Mononuclear cell (primary cell): ENCODE data around the gene LAMA2. TPM values are rescaled to one million over a fixed set of nuclear protein-coding genes. Genes with fewer than 3 reads are reported as not detected.

ENCODE experiments used
- H3K27me3 ChIP-seq: 2 replicates; pipeline ENCODE4 v1.6.0; 2011; ENCODE audit warnings: low read length, control low read depth; ENCODE audit not compliant: insufficient read depth
- H3K4me1 ChIP-seq: 2 replicates; pipeline ENCODE4 v1.5.1; 2011; ENCODE audit warnings: mild to moderate bottlenecking, low read length, control low read depth; ENCODE audit not compliant: insufficient read depth
- H3K4me3 ChIP-seq: 2 replicates; pipeline ENCODE4 v1.5.1; 2011; ENCODE audit warnings: mild to moderate bottlenecking, low read length, moderate library complexity
- H3K9me3 ChIP-seq: 2 replicates; pipeline ENCODE4 v1.5.1; 2011; ENCODE audit warnings: low read depth, mild to moderate bottlenecking, control low read depth, low read length
- total RNA-seq: library from RNA; depleted of rRNA; stranded (reverse); fragments of >200 nt; gene quantifications from one replicate; pipeline ENCODE4 v1.2.3, GENCODE V29; 2012

The LAMA2 gene
- total RNA-seq, 1 donor = 0.63 TPM

GRCh38 chr6:129257196-129257595 lies 374.3 kb downstream of the LAMA2 start:
- H3K9me3 ChIP-seq = no peaks in the 10 kb centered on the region
- no peak overlapping the region for H3K4me3 ChIP-seq
- peaks cover 9% of the 10 kb centered on the region for H3K27me3 ChIP-seq
- no peaks in the 10 kb centered on the region for H3K4me1 ChIP-seq

GRCh38 chr6:129262661-129263060 lies 379.7 kb downstream of the LAMA2 start:
- Histone ChIP-seq H3K4me1 (no peaks in the 10 kb centered on the region), H3K4me3 (no peak overlapping the region)

GRCh38 chr6:129263176-129263575 lies 380.2 kb downstream of the LAMA2 start:
- Histone ChIP-seq H3K9me3 (no peaks in the 10 kb centered on the region), H3K27me3 (no peaks in the 10 kb centered on the region), H3K4me1 (no peaks in the 10 kb centered on the region), H3K4me3 (no peak overlapping the region)

More at GRCh38 chr6:129262661-129263060, 379.7 kb downstream of the LAMA2 start:
- Histone ChIP-seq H3K9me3 (no peaks in the 10 kb centered on the region), H3K27me3 (no peaks in the 10 kb centered on the region)

DNA sequence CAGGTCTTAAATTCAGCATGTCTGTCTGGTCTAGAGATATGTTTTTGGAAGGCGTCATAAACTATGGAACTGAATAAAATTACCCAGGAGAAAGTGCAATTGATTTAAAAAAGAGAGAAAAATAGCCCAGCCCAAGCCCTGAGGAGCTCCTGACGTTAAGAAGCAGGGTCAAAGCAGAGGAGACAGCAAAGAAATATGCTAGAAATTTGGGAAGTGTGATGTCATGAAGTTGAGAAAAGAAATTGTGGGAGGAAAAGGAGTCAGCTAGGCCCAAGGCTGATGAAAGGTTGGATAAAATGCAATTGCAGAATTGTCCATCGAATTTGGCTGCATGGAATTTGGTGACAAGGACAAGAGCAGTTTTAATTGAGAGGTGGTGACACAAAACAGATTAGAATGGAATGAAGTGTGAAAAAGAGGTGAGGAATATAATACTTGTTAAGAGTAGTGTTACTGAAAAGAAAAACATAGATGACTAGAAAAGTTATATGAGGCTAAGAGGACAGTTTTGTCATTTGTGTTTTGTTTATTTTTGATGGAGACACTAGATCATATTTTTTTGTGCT lies 381.6 kb downstream of the LAMA2 start:
- H3K9me3 ChIP-seq = no peaks in the 10 kb centered on the region
- H3K4me1 ChIP-seq = no peaks in the 10 kb centered on the region
- H3K27me3 ChIP-seq = no peaks in the 10 kb centered on the region
- H3K4me3 ChIP-seq = no peak overlapping the region

DNA sequence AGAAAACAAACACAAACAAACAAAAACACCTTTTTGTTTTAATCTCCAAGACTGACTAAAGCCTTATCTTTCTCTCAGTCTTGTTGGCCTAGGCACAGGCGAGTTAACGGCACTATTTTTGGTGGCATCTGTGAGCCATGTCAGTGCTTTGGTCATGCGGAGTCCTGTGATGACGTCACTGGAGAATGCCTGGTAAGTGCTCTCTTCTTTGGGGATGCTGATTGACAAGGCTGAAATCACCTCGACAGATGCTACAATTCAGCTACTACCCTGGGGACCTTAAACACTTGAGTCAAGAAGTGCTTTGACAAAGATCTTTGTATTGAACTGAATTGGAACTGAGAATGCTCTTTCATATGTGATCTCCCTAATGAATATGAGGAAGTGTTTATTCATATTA lies 384.1 kb downstream of the LAMA2 start:
- H3K4me3 ChIP-seq = no peak overlapping the region
- no peaks in the 10 kb centered on the region for H3K9me3 ChIP-seq
- H3K4me1 ChIP-seq = no peaks in the 10 kb centered on the region
- H3K27me3 ChIP-seq = no peaks in the 10 kb centered on the region

- H3K27me3 ChIP-seq = no peaks in the 10 kb centered on the region
- H3K4me3 ChIP-seq = no peak overlapping the region
- no peaks in the 10 kb centered on the region for H3K4me1 ChIP-seq
- no peaks in the 10 kb centered on the region for H3K9me3 ChIP-seq
Observed at GRCh38 chr6:129269076-129269475, 386.1 kb downstream of the LAMA2 start.

GRCh38 chr6:129269891-129270290 lies 387.0 kb downstream of the LAMA2 start:
- no peaks in the 10 kb centered on the region for H3K9me3 ChIP-seq
- no peaks in the 10 kb centered on the region for H3K4me1 ChIP-seq
- H3K27me3 ChIP-seq = no peaks in the 10 kb centered on the region
- H3K4me3 ChIP-seq = no peak overlapping the region

GRCh38 chr6:129270450-129270849 lies 387.5 kb downstream of the LAMA2 start:
- H3K4me3 ChIP-seq = no peak overlapping the region
- no peaks in the 10 kb centered on the region for H3K9me3 ChIP-seq
- no peaks in the 10 kb centered on the region for H3K27me3 ChIP-seq
- H3K4me1 ChIP-seq = no peaks in the 10 kb centered on the region

GRCh38 chr6:129273161-129273560 lies 390.2 kb downstream of the LAMA2 start:
- H3K4me1 ChIP-seq = no peaks in the 10 kb centered on the region
- H3K4me3 ChIP-seq = no peak overlapping the region
- no peaks in the 10 kb centered on the region for H3K9me3 ChIP-seq
- H3K27me3 ChIP-seq = no peaks in the 10 kb centered on the region

DNA sequence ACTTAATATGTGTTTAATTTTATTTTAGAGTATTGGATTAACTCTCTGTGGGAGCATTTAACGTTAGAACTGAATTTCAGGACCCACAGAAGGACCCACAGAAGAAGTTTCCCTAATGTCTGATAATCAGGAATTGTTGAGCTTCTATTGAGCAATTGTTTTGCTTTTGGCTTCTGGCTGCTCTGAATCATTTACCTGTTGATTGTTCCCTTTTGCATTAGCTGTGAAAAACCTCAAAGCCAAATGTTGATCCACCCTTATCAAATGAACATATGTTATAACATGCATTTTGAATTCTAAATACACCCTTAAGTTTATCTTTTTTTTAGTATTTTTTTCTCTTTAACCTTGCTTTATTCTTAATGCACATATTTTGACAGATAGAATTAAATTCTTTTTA lies 393.5 kb downstream of the LAMA2 start:
- Histone ChIP-seq H3K4me3 (no peak overlapping the region), H3K27me3 (no peaks in the 10 kb centered on the region), H3K4me1 (peaks cover 4% of the 10 kb centered on the region), H3K9me3 (no peaks in the 10 kb centered on the region)

DNA sequence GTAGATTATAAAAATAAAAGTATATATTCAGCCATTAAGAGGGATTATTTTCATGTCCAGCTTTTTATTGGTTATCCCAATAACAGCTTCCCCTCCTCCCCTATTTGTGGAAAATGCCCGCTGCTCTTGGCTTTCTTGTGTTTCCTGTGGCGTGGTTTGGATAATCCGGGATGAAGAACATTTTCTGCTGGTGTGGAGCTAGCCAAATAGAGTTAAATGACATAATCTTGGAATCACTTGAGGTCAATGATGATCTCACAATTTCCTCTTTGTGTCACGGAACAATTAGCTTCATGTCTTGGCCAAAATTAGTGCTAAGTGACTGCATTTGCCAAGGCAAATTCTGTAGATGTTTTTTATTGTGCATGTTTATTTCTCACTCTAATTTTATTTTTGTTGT lies 394.0 kb downstream of the LAMA2 start:
- Histone ChIP-seq H3K4me3 (no peak overlapping the region), H3K9me3 (no peaks in the 10 kb centered on the region), H3K4me1 (peaks cover 4% of the 10 kb centered on the region), H3K27me3 (no peaks in the 10 kb centered on the region)

DNA sequence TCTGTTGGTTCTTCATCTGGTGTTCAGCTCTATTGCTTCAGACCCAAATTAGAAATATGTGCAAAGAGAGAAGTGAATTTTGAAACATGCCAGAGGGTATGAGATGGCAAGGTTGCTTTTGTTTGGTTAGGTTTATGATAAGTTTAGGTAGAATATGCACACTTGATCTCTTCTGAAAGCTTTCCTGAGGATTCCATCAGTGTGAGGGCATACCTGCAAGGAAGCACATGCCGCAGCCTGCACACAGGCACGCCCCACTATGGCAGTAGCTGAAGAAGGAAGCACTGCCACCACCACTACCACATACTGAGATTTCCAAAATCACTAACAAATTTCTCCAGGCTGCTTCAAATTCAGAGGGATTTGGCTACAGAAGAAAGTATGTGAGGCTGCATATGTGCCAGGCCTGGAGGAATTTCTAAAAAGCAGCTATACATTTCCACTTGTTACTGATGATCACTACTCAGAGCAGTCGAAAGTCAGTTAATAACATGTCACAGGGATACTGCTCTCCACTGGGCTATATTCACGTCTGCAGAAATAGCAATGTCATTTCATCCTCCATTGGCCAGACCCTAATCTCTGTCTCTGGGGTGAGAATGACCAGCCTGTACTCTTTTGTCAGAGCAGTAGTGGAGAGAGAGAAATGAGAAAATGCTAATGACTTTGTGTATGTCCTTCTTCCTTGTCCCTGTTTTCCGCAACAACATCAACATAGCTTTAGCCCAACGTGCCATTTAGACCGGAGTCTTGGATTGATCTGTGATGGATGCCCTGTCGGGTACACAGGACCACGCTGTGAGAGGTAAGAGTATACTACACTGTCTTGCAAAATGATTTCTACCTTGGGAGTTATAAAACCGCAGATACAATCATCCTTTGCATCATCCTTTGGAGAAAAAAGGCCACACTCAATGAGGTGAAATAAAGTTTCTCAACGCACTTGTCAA lies 396.7 kb downstream of the LAMA2 start:
- Histone ChIP-seq H3K9me3 (no peaks in the 10 kb centered on the region), H3K4me3 (no peak overlapping the region), H3K4me1 (peaks cover 4% of the 10 kb centered on the region), H3K27me3 (no peaks in the 10 kb centered on the region)

DNA sequence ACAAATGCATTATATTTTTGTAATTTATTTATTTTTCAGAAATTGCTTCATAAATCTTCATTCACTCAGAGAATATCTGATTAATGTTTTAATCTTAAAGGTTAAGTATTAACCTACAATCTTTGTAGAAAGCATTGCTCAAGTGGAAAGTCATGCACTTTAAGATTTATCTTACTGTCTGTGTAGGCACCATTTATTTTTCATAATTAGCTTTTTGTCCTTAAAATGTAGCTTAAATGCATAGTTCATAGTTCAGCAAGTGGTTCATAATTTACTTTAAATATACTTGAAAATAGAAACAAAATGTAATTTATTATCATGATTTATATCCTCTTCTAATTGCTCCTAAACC lies 397.3 kb downstream of the LAMA2 start:
- H3K27me3 ChIP-seq = no peaks in the 10 kb centered on the region
- peaks cover 4% of the 10 kb centered on the region for H3K4me1 ChIP-seq
- no peak overlapping the region for H3K4me3 ChIP-seq
- H3K9me3 ChIP-seq = no peaks in the 10 kb centered on the region

DNA sequence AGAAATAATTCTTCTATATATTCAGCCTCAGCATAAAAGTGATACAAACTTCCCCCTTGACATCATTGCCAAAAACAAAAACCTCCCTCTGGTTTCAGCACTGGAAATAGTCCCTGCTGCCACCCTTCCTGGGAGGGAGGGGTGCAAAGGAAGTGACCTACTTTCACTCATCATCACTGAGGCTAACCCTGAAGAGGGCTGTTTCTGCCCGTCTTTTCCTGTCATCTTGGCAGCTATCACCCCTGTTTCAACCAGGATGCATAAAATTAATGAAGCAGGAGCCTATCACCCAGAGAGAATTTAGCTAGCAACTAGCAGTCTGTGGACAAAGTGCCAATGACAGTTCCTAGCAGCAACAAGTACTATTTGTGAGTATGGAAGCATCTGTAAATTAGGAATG lies 397.8 kb downstream of the LAMA2 start:
- no peak overlapping the region for H3K4me3 ChIP-seq
- no peaks in the 10 kb centered on the region for H3K9me3 ChIP-seq
- peaks cover 4% of the 10 kb centered on the region for H3K4me1 ChIP-seq

DNA sequence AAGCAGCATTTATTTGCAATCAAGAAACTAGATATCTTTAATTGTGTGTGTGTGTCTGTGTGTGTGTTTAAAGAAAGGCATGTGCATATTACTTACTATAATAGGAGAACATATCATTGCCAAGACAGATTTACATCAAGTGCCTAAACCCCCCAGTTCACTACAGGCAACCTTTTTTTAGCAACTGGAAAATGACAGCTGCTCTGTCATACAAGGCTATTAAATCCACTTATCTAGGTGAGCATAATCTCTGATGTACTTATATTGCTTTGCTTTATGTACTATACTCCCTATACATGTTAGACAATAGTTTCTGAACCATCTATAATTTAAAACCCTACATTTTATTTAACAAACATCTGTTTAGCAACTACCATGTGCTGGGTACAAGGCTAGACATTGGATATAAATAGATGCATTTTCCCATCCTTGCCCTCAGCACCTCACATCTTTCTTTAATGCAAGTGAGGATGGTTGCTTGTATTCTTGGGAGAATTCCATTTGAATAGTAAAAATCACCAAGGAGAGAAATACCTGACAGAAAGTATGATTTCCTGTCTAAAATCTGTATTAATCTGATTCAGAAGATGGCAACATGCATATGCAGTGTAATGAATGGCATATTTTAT lies 398.3 kb downstream of the LAMA2 start:
- H3K4me3 ChIP-seq = no peak overlapping the region
- H3K4me1 ChIP-seq = peaks cover 4% of the 10 kb centered on the region
- H3K27me3 ChIP-seq = no peaks in the 10 kb centered on the region
- H3K9me3 ChIP-seq = no peaks in the 10 kb centered on the region

More for the DNA sequence above, 397.8 kb downstream of the LAMA2 start:
- H3K27me3 ChIP-seq = no peaks in the 10 kb centered on the region
